ENCODE measurements around the gene ANKLE2.

The ANKLE2 gene

DNA sequence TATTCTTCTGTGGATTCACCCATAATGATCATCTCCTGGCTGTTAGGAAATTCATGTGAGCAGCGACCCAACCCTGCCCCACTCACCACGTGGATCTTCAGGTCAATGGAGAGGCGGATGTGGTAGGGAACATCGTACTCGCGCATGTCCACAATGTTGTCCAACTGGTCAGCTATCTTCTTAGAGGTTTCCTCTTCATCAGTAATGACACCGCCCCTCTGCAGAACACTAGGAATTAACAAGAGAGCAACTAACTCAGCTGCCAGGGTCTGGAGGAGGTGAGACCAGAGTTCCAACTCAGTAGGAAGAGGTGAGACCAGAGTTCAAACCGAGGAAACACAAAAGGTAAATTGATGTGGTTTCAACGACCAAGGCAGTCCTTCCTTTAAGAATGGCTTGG, 84.1 kb downstream of the ANKLE2 start:
- DNase-seq: no peak

DNA sequence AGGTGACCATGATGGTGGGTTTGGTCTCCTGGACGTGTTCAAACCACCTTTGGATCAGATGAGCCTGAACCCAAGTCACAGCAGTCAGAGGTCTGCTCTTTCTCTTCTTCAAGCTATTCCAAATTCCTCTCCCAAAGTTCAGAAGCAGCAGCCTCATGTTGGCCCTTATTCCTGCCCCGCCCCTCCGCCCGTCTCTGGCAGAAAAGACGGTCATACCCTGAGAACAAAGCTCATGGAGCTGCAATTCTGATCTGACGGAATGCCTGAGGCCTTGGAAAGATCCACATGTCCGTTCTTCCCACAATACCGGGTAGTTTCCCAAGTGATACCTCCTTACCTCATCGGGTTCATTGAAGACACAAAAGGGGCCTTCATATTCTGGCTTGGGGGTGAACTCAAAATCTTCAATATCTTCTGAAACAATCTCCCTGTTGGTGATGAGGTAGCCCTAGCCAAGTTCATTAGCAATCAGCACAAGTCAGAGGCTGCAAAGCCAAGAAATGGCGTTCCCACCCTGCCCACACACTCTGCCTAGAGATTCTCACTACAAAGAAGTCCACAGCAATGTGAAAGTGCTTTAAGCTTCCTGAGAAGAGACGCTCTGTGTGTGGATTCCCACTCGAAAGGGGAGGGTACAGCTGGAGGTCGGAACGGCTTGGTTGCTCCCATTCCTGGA, 85.7 kb downstream of the ANKLE2 start:
- no peak for DNase-seq
